ENCODE results near the gene CELF1.

DNA sequence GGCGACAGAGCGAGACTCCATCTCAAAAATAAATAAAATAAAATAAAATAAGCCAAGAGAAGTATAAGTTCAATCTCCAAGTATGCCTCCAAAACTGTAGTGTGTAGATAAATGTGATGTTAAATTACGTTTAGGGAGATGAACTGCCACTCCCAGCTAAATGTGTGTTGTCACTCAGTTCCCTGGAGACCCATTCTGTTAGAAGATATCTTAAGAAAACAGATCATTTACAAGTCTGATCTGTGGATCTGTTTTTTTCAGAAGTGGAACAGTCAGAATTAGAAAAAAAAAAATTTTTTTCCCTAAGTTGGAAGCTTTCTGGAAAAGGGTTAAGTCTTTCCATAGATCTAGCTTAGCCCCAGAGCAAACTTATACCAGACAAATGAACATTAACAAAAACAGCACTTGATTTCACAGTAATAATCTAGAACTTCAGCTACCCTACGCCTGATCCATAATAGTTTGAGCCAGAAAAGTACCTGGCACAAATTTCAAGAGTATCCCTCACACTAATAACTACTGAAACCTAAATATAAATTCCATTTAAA is 18.2 kb downstream of the CELF1 start:
- TF ChIP-seq, protein P1, sequence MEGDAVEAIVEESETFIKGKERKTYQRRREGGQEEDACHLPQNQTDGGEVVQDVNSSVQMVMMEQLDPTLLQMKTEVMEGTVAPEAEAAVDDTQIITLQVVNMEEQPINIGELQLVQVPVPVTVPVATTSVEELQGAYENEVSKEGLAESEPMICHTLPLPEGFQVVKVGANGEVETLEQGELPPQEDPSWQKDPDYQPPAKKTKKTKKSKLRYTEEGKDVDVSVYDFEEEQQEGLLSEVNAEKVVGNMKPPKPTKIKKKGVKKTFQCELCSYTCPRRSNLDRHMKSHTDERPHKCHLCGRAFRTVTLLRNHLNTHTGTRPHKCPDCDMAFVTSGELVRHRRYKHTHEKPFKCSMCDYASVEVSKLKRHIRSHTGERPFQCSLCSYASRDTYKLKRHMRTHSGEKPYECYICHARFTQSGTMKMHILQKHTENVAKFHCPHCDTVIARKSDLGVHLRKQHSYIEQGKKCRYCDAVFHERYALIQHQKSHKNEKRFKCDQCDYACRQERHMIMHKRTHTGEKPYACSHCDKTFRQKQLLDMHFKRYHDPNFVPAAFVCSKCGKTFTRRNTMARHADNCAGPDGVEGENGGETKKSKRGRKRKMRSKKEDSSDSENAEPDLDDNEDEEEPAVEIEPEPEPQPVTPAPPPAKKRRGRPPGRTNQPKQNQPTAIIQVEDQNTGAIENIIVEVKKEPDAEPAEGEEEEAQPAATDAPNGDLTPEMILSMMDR (IDR thresholded peaks at IDR 0.05): no peak
- TF ChIP-seq EZH2 (IDR thresholded peaks at IDR 0.05): no peak
- no peak for TF ChIP-seq EZH2phosphoT487 (IDR thresholded peaks at IDR 0.05)

Data from neural progenitor cell (in vitro differentiated cells).